GM21723 (cell line): Measurements from ENCODE around the gene PLD5.

Experiments
- ATAC-seq: cut with Tn5 transposase; IDR thresholded peaks from one replicate; pipeline ENCODE4 v1.9.1; 2021; ENCODE audit warnings: mild to moderate bottlenecking, moderate library complexity; ENCODE audit not compliant: unreplicated experiment

The PLD5 gene

GRCh38 chr1:242524571-242525359 is at the start of gene PLD5:
Gene PLD5 (minus strand): TSS chr1:242524697.
- ATAC-seq = no peak

- no peak for ATAC-seq
Measured at GRCh38 chr1:242569867-242570266, 45.4 kb upstream of the PLD5 start.

DNA sequence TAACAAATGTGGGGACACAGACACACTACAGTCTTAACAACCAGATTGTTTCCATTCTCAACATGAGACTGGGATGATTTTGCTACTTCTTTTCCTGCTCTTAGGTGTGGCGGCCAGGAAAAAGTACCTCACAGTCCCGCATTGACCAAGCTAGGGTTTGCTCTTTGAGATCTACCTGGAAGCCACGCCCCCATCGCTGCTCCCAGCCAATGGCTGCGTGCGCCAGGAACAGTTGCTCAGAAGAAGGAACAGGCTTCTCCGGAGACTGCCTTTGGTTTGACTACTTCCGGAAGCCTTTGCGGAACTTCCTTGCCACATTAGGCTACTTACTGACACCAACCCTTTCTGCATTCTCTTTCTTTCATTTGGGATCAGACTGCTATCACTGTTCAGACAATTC is 44.2 kb upstream of the PLD5 start:
- ATAC-seq = no peak

GRCh38 chr1:242567596-242567995 is 43.1 kb upstream of the PLD5 start:
- no peak for ATAC-seq

GRCh38 chr1:242556759-242557158 is 32.3 kb upstream of the PLD5 start:
- no peak for ATAC-seq

- ATAC-seq = no peak
Measured at GRCh38 chr1:242556276-242556675, 31.8 kb upstream of the PLD5 start.

DNA sequence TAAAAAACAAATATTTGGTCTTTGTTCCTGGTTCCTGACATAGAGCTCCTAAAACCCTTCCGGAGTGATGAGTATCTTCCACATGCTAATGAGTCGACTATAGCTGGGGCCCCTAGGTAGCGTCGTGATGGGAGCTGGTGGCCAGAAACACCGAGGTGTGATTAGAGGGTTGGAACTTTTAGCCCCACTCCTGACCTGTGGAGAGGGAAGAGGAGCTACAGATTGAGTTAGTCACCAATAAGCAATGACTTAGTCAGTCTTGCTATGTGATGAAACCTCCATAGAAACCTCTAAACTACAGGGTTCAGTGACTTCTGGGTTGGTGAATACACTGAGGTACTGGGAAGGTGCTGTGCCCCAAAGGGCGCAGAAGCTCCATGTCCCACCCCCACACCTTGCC is 30.1 kb upstream of the PLD5 start:
- no peak for ATAC-seq

DNA sequence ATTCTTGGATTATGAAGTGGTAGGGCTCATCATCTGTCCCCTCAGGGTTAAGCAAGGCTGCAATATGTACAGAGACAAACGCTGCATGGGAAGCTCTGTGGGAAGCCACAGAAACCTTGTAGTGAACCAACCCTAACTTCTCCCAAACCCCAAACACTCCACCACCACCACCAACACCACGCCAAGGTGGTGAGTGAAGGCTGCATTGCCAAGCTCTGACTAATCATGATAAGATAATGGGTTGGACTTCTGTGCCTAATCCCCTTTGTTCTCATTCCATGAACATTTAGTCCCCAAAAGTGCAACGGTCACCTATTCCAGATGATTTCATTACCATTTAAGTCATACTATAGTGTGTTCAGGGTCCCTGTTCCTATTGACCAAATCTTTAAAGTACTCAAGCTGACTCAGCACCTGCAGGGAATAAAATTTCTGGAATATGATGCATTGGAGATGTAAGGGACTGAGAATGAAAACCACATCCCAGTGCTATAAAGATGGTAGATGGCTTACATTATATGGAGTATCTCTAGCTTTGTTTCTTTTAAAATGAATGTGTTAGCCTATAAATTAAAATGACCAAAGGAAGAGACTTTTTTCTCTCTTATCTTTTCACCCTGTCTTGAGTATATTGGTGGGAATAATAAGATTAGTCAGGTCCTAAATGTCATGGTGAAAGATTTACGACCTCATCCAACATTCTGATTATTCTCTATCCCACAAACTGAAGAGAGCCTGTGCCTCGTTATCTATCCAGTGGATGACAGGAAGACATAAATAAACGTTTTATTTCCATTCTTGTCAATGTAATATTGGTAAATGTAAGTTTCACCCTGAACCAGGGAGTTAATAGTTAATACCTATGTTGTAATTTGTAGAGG is 22.6 kb upstream of the PLD5 start:
- ATAC-seq = no peak

DNA sequence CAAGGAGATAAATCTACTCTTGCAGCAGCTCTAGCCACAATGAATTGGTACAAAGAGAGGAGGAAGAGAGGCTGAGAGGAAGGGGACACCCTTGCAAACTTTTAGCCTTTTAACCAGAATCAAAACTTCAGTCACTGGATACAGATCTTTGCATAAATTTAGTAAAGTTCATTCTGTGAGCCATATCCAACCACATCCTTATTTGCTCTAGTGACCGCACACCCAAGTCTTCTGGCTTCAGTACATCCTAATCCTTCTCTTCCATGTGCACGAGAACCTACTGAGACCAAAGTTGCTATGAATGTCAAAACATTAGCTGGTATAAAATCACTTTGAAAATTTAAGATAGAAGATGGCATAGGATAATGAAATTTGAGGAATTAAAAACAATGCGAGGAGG is 21.9 kb upstream of the PLD5 start:
- no peak for ATAC-seq

GRCh38 chr1:242544071-242544470 is 19.6 kb upstream of the PLD5 start:
- ATAC-seq = no peak

DNA sequence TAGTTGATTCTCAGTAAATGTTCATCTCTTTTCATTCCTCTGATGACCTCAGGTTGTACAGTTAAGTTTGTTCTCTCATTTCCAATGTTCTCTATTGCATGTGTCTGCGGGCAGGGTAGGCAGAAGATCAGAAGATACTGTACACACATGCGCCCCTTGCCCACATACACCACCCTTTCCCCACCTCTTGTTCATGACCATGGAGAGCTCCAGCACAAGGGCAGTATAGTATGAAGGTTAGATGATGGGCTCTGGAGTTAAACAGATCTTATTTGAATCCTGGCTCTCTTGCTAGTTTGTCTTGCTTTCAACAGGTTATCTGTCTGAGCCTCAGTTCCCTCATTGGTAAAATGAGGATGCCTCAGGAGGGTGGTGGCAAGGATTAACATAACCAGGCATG is 17.8 kb upstream of the PLD5 start:
- ATAC-seq = no peak

DNA sequence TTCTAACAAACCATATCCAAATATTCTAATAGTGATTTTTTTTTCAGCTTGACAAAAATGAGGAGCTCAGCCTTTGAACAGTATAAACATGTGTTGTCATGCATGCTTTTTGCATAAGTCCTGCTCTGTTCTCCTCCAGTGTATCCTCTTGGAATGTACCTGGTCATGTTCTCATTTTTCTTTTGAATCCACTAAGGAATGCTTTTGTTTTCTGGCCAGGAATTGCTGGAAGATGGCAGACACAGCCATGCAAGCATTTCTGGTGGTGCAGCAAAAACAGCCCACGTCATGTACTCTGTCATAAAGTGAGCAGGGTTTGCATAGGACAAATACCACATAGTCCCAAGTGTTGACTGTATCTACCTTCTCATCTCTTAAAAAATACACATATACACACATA is 11.5 kb upstream of the PLD5 start:
- no peak for ATAC-seq

GRCh38 chr1:242534753-242535152 is 10.3 kb upstream of the PLD5 start:
- no peak for ATAC-seq

- ATAC-seq = no peak
Measured at GRCh38 chr1:242530761-242531160, 6.3 kb upstream of the PLD5 start.

DNA sequence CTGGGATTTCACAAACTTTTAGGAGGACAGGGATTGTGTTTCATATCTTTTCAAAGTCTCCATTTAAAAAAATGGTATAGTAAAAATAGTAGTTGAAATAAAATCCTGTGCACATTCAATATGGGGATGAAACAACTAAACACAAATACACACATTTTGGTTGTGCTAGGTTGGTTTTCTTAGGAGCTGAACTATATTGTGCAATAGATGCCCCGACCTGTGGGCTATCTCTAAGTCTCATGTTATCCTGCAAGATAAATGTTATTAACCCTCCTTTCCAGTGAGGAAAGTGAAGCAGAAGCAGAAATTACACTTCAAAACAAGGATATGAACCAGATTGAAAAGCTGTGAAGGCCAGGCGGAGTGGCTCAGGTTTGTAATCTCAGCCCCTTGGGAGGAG is 1.3 kb upstream of the PLD5 start:
- no peak for ATAC-seq

DNA sequence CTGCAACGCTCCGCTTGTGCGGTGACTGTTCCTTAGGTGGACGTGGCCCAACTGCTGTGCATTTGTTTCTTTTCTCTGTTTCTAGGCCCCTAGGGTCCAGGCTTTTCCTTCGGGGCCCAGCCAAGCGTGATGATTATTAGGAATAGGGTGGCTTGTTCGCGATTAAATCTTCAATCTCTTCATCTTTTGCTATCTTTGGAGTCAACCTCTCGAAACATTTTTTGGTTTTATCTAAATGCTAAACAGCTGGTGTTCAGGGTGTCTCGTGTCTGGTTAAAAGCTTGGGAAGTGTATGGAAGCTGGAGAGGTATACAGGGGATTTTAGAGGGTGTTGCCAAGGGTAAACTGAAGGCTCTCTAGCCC is 844 bp upstream of the PLD5 start:
- ATAC-seq = no peak

GRCh38 chr1:242523719-242524570 is 552 bp downstream of the PLD5 start:
- no peak for ATAC-seq

- ATAC-seq = no peak
Measured at GRCh38 chr1:242522996-242523718, 1.3 kb downstream of the PLD5 start.

GRCh38 chr1:242522304-242522945 is 2.1 kb downstream of the PLD5 start:
- no peak for ATAC-seq

DNA sequence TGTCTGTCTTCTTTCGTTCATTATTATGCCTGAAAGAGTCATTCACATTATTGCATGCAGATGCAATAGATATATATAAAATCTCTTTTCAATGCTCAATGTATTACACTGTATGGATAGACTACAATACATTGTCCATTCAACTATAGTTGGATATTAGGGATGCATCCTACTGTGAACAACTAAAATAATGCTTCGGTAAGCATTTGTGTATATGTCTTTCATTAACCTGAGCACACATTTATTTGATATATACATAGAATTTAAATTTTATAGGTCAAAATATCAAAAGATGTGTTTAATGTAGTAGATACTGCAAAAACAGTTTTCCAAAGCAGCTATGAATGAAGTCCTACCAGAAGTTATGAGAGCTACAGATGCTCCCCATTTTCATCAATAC is 8.9 kb downstream of the PLD5 start:
- no peak for ATAC-seq
